ENCODE results near the gene CELA2B.
"Not testable (repeated sequence)": the region's sequence is repeated elsewhere in the genome, so short reads cannot be mapped to it uniquely, and the experiment has no call there.

CELA2B gene

GRCh38 chr1:15501208-15502032, 25.5 kb downstream of the CELA2B start:
- peak in 3 of 4 experiments; percentile 4 to 19 (median 8) for DNase-seq

- no peak for DNase-seq
These were observed 28.5 kb downstream of the CELA2B start for GRCh38 chr1:15504436-15504835.

GRCh38 chr1:15506831-15507230, 30.9 kb downstream of the CELA2B start:
- no peak for DNase-seq

- no peak for DNase-seq
These were observed 31.4 kb downstream of the CELA2B start for GRCh38 chr1:15507278-15507677.

GRCh38 chr1:15508700-15509487, 33.0 kb downstream of the CELA2B start:
- no peak for DNase-seq

- no peak for DNase-seq
These were observed 33.7 kb downstream of the CELA2B start for GRCh38 chr1:15509586-15509985.

GRCh38 chr1:15510611-15511405, 34.9 kb downstream of the CELA2B start:
- no peak for DNase-seq

- no peak for DNase-seq
These were observed 37.3 kb downstream of the CELA2B start for GRCh38 chr1:15513192-15513591.

GRCh38 chr1:15513919-15514318, 38.0 kb downstream of the CELA2B start:
- no peak for DNase-seq

GRCh38 chr1:15514557-15514956, 38.7 kb downstream of the CELA2B start:
- not testable (repeated sequence) for DNase-seq

GRCh38 chr1:15515022-15515663, 39.2 kb downstream of the CELA2B start:
- DNase-seq = no peak

- DNase-seq = no peak
These were observed 43.7 kb downstream of the CELA2B start for GRCh38 chr1:15519625-15520024.

GRCh38 chr1:15521206-15521906, 45.5 kb downstream of the CELA2B start:
- DNase-seq = not testable (repeated sequence)

- DNase-seq = no peak
These were observed 46.6 kb downstream of the CELA2B start for GRCh38 chr1:15522551-15522950.

- no peak for DNase-seq
These were observed 47.5 kb downstream of the CELA2B start for GRCh38 chr1:15523104-15524020.

GRCh38 chr1:15524021-15524282, 48.0 kb downstream of the CELA2B start, which contains the start of gene CASP9:
Gene CASP9, minus strand, starts transcription at chr1:15524215. Its CDS starts 15 bp downstream, at chr1:15524200.
- DNase-seq = no peak

- peak; percentile 99 to 100 (median 100) for DNase-seq
These were observed 48.6 kb downstream of the CELA2B start for GRCh38 chr1:15524283-15525049.

- no peak for DNase-seq
These were observed 49.4 kb downstream of the CELA2B start for GRCh38 chr1:15525050-15526020.

GRCh38 chr1:15526021-15526489, 50.2 kb downstream of the CELA2B start:
- no peak for DNase-seq

Measured in activated CD4-positive, CD25-positive, alpha-beta regulatory T cell (primary cell).